ENCODE measurements around the gene MYEOV. TPM values are rescaled to one million over a fixed set of nuclear protein-coding genes. Genes with fewer than 3 reads are reported as not detected.

Gene MYEOV
- total and polyA plus RNA-seq, 9 of the 15 experiments (the other 6 are each of a cell fraction or from before 2014, with no cell fraction given) = 10.2 to 133 (median 32.2) TPM

DNA sequence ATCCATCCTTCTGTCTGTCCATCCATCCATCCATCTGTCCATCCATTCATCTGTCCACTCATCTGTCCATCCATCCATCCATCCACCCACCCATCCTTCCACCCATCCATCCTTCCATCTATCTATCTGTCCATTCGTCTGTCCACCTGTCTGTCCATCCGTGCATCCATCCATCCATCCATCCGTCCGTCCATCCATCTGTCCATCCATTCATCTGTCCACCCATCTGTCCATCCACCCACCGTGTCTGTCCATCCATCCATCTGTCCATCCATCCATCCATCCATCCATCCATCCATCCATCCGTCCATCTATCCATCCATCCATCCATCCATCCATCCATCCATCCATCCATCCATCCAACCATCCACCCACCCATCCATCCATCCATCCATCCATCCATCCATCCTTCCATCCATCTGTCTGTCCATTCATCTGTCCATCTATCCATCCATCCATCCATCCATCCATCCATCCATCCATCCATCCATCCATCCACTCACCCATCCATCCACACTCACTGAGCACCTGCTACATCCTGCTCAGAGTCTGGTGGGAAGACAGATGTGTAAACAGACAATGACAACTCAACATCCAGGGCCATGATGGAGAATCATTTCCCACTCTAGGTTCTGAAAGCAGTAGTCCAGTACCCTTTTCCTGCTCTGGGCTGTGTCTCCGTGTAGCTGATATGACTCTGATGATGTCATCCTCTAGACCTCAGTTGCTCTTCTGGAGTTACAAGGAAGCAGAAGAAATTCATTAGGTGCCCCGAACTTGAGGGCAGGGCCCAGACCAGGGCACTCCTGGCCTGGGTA, 30.8 kb upstream of the MYEOV start:
- no peaks in the 10 kb centered on the region for H3K79me2 ChIP-seq (ENCODE audit: control insufficient read depth, insufficient read depth, low read length)
- WGBS (ENCODE audit: insufficient coverage, low coverage, missing lambda C conversion rate) = 0% methylated on average over 4 of the region's 8 CpGs
- in situ Hi-C loops (cut with MboI) = no loop called here
- no peak overlapping the region for H3K27ac ChIP-seq (ENCODE audit: extremely low read depth, low read depth, low read length)
- no TSS peak for BruUV-seq (replicated peaks)
- no peaks in the 10 kb centered on the region for H3K9me3 ChIP-seq (replicated peaks; ENCODE audit: control insufficient read depth, insufficient read depth, low read depth, low read length)
- H3K4me3 ChIP-seq = no peak overlapping the region
- H3K36me3 ChIP-seq (ENCODE audit: control insufficient read depth, insufficient read depth, low read length) = no peaks in the 10 kb centered on the region
- no peaks in the 10 kb centered on the region for H4K20me1 ChIP-seq (replicated peaks; ENCODE audit: control insufficient read depth, insufficient read depth, low read length)
- no peak for FAIRE-seq
- no peak overlapping the region for H3K9ac ChIP-seq (ENCODE audit: insufficient read depth in 1 of 2, low read depth in 2 of 2, low read length in 2 of 2)
- H3K27me3 ChIP-seq (ENCODE audit: control insufficient read depth in 2 of 2, insufficient read depth in 2 of 2, low read length in 2 of 2) = peaks cover 8 to 39% of the 10 kb centered on the region in 2 experiments; a peak in 4 of 5 replicates
- DNase-seq (ENCODE audit: extremely low read depth in 1 of 4, low spot score in 3 of 4) = no peak
- peaks cover 0 to 3% of the 10 kb centered on the region in 2 experiments; a peak in 2 of 5 replicates for H3K4me1 ChIP-seq (replicated peaks in 1 of 2; ENCODE audit: control insufficient read depth in 2 of 2, insufficient read depth in 2 of 2, low read length in 2 of 2)
- intact Hi-C loops (cut with micrococcal nuclease) = no loop called here
- POLR2A ChIA-PET = interaction anchor here (0.7 kb wide), 1 partner anchor 21 kb away, joined by 3 read pairs; no protein-coding TSS in a partner anchor
- H2AFZ ChIP-seq (ENCODE audit: low read depth, low read length) = no peak overlapping the region
- no peak for ATAC-seq
- H3K4me2 ChIP-seq (ENCODE audit: insufficient read depth, low read length) = no peak overlapping the region
- TF ChIP-seq EZH2 (IDR thresholded peaks at IDR 0.05; ENCODE audit: borderline replicate concordance, low read depth, low read length) (no peak), PTBP1 (IDR thresholded peaks at IDR 0.05; ENCODE audit: low read depth, low read length) (no peak), PYGO2 (tag; IDR thresholded peaks at IDR 0.05) (no peak), RUNX1 (IDR thresholded peaks at IDR 0.05; ENCODE audit: low read depth) (no peak), ATF7 (IDR thresholded peaks at IDR 0.05) (peak; percentile 43; the same call in 1 of the 2 replicates), HLTF (IDR thresholded peaks at IDR 0.05) (no peak), JUND (IDR thresholded peaks at IDR 0.05; ENCODE audit: borderline replicate concordance, low read depth, low read length) (no peak), JUND (tag; IDR thresholded peaks at IDR 0.05; ENCODE audit: borderline replicate concordance, low read depth, low read length) (peak; percentile 40; the same call in 1 of the 3 replicates), HNRNPL (IDR thresholded peaks at IDR 0.05; ENCODE audit: low read depth, low read length) (no peak), OTX1 (CRISPR knock-in tag; IDR thresholded peaks at IDR 0.05) (0 out of 2 replicates have a peak, but pooled peaks have one; percentile 34)
- TF ChIP-seq, protein P1, sequence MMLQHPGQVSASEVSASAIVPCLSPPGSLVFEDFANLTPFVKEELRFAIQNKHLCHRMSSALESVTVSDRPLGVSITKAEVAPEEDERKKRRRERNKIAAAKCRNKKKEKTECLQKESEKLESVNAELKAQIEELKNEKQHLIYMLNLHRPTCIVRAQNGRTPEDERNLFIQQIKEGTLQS (IDR thresholded peaks at IDR 0.05) = peak; percentile 72
- TF ChIP-seq, protein P1 (CRISPR knock-in tag; conservative IDR thresholded peaks at IDR 0.05) = no peak
- no peaks in the 10 kb centered on the region for H3K9me1 ChIP-seq (ENCODE audit: control insufficient read depth, insufficient read depth, low read length)
- CTCF ChIA-PET (ENCODE audit: low intra/inter-chr PET ratio) = no interaction called here

Measured in K562 (cell line).